Suprapubic skin (tissue), 4 donors: Measurements from ENCODE around the gene SSNA1.

Experiments
- EP300 ChIP-seq: sonication (generic); formaldehyde crosslinking; IDR thresholded peaks from one replicate; pipeline ENCODE4 v1.6.1; 2017; ENCODE audit warnings: antibody characterized with exemption
- POLR2A ChIP-seq, 2 donors: fragments of 450-650 bp; IDR thresholded peaks; one replicate each; pipeline ENCODE4 v1.6.1; 2017; ENCODE audit warnings: antibody characterized with exemption in 2 of 2, mild to moderate bottlenecking in 2 of 2, moderate library complexity in 2 of 2
- POLR2AphosphoS5 ChIP-seq, 3 donors: sonication (generic); formaldehyde crosslinking; IDR thresholded peaks; one replicate each; pipeline ENCODE4 v1.6.1; 2017; ENCODE audit warnings: antibody characterized with exemption in 3 of 3
- TF ChIP-seq, protein P1 (sequence below), 2 donors: fragments of 200-600 bp in 1 of 2; fragments of 450-650 bp in 1 of 2; sonication (generic) in 1 of 2; IDR thresholded peaks; one replicate each; pipeline ENCODE4 v1.5.1; 2016 to 2019; ENCODE audit warnings: antibody characterized with exemption in 2 of 2, mild to moderate bottlenecking in 1 of 2, moderate library complexity in 1 of 2

DNA sequence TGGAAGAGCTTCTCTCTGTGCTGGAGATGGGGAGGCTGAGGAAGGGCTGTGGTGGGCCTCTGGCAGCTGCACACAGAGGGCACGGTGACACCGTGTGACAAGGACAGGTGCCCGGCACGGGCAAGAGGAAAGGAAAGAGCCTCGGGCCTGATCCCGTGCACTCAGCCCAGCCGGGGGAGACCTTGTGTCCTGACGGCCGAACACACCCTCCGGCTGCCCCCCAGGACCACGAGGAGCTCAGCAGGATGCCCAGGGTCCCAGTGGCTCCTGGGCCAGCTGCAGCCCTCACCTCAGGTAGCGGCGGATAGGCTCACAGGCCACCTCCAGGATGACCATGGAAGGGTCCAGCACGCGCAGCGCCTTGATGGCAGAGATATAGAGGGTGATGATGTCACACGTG is 5.6 kb upstream of the SSNA1 start:
- TF ChIP-seq, protein P1, sequence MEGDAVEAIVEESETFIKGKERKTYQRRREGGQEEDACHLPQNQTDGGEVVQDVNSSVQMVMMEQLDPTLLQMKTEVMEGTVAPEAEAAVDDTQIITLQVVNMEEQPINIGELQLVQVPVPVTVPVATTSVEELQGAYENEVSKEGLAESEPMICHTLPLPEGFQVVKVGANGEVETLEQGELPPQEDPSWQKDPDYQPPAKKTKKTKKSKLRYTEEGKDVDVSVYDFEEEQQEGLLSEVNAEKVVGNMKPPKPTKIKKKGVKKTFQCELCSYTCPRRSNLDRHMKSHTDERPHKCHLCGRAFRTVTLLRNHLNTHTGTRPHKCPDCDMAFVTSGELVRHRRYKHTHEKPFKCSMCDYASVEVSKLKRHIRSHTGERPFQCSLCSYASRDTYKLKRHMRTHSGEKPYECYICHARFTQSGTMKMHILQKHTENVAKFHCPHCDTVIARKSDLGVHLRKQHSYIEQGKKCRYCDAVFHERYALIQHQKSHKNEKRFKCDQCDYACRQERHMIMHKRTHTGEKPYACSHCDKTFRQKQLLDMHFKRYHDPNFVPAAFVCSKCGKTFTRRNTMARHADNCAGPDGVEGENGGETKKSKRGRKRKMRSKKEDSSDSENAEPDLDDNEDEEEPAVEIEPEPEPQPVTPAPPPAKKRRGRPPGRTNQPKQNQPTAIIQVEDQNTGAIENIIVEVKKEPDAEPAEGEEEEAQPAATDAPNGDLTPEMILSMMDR (IDR thresholded peaks at IDR 0.05) = no peak
- TF ChIP-seq POLR2A (IDR thresholded peaks at IDR 0.05) = no peak
- no peak for TF ChIP-seq EP300
- TF ChIP-seq POLR2AphosphoS5 (IDR thresholded peaks at IDR 0.05) = no peak
